GM19328 (cell line): ENCODE measurements around the gene COL16A1.

Source experiments
- ATAC-seq: cut with Tn5 transposase; IDR thresholded peaks from one replicate; pipeline ENCODE4 v1.9.1; 2021; ENCODE audit warnings: mild to moderate bottlenecking, moderate library complexity; ENCODE audit not compliant: unreplicated experiment

The COL16A1 gene

GRCh38 chr1:31703431-31704270, at the start of gene COL16A1:
Gene COL16A1 (minus strand): TSS chr1:31704017. CDS start chr1:31702193, 1,824 bp downstream.
- no peak for ATAC-seq

DNA sequence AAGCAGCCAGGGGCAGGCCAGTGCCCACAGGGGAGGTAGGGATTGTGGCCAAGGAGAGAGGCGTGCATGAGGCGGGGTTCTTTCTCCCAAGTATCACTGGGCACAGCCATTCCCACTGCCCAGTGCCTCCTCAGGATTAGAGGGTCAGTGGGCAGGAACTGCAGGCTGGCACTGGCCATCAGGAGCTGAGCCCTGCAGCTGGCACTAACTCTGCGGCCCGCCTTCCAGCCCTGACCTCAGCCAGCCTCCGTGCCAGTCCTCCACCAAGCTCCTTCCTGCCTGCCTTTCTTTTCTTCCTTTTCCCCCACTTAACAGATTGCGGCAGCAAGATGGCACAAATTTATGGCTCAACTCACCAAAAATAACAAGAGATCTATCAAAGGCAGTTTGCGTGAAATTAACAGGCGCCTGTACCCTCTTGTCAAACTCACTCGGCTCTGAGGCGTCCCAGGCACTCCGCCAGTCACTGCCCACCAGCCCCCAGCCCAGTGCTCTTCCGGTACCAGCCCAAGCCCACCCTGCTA, 49.2 kb upstream of the COL16A1 start:
- no peak for ATAC-seq

- no peak for ATAC-seq
Observed at GRCh38 chr1:31752258-31752657, 48.4 kb upstream of the COL16A1 start.

DNA sequence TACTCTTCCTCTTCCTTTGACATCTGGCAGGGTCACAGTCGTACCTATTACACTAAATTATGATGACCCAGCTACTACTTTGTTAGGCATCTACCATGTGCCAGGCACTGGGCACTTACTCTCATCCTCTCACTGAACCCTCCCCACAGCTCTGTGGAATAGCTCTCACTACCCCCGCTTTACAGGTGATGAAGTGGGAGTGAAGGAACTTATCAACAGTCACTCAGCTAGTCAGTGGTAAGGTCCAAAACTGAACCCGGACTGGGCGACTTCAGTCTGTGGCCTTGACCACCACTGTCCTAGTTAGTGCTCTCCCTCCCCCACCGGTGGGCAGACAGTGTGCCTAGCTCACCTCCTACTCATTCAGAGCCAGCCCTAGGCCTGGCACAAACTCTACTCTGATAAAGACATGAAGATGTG, 48.0 kb upstream of the COL16A1 start:
- ATAC-seq, result no peak

DNA sequence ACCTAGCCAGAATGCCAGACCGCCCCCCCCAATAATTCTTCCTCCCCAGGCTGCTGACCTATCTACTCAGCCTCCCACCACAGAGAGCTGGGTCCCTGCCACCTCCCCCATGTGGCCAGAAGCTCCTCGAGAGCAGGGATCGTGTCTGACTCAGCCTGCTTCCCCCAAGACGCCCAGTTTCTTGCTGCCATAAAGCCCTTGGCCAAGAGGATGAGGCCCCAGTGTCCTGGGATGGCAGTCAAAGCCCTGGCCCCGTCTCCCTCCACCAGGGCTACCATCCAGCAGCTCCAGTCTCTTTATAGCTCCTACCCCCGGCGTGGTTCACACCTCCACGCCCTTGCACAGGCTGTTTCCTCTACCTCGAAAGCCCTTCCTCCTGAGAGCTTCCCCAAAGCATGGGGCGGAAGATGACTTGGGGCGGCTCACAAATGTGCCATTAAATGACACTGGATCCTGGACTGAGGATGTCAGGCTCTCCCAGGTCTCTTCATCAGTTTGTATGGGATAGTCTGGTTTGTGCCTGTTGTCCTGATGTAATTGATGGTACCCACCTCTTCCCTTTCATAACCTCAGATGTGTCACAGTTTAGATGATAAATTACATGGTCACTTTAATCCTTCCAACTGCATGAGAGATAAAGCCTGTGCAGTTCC, 47.2 kb upstream of the COL16A1 start:
- ATAC-seq, result no peak

DNA sequence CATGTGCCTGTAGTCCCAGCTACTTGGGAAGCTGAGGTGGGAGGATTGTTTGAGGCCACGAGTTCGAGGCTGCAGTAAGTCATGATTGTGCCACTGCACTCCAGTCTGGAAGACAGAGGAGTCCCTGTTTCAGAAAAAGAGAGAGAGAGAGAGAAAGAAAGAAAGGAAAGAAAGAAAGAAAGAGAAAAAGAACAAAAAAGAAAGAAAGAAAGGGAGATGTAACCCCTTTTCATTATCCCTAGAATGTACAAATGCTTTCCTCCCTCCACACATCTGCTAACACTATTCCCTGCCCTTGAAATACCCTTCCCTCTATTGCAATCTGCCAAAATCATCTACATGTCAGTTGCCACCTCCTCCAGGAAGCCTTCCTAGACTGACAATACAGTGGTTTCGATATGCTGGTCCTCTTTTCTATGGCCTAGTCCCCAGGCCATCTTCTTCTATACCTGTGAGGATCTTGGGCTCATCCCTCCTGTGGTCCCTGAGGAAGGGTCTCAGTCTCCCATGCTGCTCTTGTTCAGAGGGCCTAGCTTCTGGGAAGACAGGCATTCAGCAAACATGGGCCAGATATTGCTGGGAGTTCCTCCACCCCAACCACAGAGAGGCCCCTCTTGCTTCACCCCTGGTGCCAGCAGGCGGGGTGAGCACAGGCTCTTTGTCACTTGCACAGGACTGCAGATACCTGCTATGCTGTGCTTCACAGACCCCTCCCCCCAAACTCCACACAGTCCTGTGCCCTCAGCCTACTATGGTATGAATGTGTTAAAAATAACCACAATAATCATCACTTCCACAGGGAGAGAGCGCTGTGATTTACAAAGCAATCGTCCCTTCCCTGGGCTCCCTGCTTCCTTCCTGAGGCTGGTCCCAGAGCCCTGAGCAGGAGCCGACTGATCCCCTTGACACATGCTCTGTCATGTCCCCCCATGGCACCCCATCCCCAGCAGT, 46.2 kb upstream of the COL16A1 start:
- no peak for ATAC-seq

DNA sequence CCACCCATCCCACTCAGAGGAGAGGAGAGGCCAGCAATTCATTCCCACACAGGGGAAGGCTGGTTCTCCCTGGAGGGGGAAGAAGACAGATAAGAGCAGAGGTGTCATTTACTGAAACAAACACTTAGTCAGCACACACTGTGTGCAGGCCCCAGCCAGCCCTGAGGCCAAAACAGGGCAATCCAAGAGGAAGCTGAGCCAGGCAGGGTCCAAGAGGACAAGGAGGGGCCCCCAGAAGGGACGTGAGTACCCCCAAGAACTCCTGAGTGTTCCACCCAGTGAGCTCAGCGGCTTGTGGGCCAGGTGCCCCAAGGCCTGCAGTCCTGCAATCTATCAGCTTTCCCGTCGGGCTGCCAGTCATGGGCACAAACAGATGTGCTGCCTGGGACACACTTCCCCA, 44.5 kb upstream of the COL16A1 start:
- ATAC-seq, result no peak

DNA sequence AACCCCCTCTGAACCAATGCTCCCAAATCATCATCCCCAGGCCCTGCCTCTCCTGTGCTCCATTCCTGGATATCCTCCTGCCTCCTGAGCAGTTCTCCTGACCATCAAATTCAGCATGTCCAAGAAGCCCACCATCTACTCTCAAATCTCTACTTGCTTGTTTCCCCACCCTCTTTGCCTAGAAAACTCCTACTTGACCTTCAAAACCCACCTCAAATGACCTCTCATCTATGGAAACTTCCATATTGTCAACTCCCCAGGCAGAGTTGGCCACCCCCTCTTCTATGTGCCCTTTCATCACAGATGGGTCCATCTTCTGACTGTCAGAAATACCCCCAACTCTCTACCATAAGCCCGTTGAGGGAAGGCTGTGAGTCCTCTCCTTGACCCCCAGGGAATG, 43.5 kb upstream of the COL16A1 start:
- no peak for ATAC-seq

- ATAC-seq, result no peak
Observed at GRCh38 chr1:31746687-31747086, 42.9 kb upstream of the COL16A1 start.

GRCh38 chr1:31745946-31746670, 42.3 kb upstream of the COL16A1 start:
- ATAC-seq, result no peak

GRCh38 chr1:31745096-31745945, 41.5 kb upstream of the COL16A1 start:
- no peak for ATAC-seq

DNA sequence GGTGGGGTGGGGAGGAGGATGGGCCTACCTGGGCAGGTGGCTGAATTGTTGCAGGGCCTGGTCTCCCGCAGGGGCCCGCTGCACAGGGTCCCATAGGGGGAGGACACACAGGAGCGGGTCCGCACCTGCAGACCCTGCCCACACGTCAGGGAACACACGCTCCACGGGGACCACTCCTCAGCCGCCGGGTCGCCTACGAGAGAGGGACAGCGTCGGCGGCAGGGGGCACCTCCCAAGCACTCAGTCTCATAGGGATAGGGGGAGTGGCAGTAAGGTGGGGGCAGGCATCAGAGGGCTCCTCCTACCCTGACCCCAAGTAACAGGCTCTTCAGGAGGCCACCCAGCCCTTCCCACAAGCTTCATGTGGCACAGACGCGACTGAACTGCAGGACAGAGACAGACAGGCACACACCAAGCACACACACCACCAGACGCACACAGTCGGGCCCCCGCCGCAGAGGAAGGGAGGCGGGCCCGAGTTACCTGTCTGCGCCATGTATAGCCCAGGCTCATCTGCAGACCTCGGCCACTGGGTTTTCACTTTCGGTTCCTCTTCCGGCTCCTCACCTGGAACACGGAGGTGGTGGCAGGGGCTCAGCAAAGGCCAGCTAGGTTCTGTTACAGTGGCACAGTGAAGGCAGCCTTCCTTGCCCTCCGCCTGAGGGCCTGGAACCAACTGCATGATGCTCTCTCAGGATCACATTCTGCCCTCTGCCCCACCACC, 40.5 kb upstream of the COL16A1 start:
- ATAC-seq, result no peak

DNA sequence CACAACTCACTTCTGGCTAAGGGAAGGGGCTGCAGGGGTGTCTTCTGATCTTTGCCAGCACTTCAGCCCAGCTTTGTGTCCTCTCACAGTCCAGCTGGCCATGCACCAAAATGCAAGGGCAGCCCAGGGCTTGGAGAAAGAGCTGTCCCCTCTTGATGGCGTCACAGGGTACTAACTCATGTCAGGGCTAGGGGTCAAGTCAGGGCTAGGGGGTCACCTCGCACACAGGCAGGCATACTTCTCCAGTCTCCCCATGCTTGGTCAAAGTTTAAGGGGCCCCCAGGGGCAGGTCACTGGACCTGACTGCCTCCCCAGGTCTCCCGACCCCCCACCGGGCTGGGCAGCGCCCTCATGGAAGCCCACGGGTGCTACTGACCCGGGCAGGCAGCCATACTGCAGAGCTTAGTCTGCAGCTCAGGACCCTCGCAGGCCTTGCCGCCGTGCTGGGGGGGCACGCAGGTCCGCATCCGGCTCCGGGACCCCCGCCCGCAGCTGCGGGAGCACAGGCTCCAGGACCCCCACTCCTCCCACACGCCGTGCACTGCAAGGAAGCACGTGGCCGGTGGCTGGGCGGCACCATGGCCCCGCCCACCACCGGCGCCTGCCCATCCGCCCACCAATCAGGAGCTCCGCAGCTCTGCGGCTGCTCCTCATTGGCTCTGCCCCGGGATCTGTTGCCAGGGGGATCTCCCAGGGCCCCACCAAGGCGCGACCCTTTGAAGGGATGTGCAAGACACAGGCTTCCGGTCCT, 38.8 kb upstream of the COL16A1 start:
- ATAC-seq, result no peak

GRCh38 chr1:31739346-31739745, 35.5 kb upstream of the COL16A1 start:
- ATAC-seq, result no peak

- ATAC-seq, result no peak
Observed at GRCh38 chr1:31736675-31737074, 32.9 kb upstream of the COL16A1 start.

DNA sequence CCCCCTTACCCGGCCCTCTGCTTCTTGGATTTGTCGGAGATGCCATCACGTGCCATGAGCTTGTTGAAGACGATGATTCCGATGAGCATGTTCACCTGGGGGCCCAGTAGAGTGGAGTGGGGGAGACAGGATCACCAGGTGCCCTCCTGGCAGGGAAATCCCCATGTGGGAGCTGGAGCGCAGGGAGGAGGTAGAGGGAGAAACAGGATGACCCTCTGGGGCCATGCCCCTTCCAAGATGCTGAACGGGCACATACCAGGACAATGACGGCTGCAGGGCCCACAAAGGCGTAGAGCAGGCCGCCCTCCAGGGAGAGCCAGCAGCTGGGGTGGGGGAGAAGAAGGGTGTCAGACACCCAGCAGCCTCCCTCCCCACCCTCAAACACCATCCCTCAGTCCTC, 31.8 kb upstream of the COL16A1 start:
- ATAC-seq, result no peak

GRCh38 chr1:31734582-31735107, 30.8 kb upstream of the COL16A1 start:
- no peak for ATAC-seq
